Glomerular endothelial cell (primary cell): ENCODE measurements around the gene TMEM9B. TPM values are rescaled to one million over a fixed set of nuclear protein-coding genes. Genes with fewer than 3 reads are reported as not detected.

ENCODE experiments used
- DNase-seq: peaks from one replicate; pipeline ENCODE4 v3.0.0-alpha.2; 2011; ENCODE audit warnings: low read depth, low spot score; ENCODE audit errors: extremely low read depth
- total RNA-seq: library from RNA; depleted of rRNA; stranded (reverse); fragments of >200 nt; gene quantifications from 2 replicates; pipeline ENCODE4 v1.2.3, GENCODE V29; 2015

TMEM9B gene
- total RNA-seq, 1 donor from 2014 or later: 40.3 TPM

DNA sequence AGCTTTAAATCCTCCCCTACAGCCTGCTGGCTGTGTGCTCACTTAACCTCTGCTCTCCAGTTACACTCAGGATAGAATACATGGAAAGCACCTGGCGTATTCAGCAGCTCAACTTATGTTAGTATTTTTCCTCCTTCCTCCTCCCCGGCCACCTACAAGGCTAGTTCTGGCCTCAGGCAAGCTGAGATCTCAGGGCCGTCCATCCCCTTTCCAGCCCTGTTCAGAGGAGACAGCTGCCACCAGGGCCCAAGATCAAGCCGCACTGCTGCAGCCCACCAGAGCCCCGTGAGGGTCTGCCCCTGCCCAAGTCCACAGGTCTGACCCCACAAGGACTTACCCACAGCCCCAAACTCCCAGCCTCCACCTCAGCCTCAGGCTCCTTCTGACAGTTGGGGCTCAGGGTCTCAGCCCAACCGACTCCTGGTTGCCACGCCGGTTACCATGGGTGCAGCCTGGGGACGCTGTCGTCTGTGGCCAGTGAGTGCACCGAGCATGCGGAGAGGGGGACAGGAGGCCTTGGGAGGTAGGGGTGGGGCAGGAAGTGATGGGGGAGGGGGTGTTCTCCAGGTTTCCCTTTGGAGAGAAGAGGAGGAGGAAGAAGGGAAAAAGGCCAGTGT is 31.6 kb downstream of the TMEM9B start, which contains the start of gene C11orf16:
C11orf16 (minus strand) TSS at position 384 of the 617 bp plus-strand sequence. CDS start 639 bp downstream, outside the sequence.
- no peak for DNase-seq

DNA sequence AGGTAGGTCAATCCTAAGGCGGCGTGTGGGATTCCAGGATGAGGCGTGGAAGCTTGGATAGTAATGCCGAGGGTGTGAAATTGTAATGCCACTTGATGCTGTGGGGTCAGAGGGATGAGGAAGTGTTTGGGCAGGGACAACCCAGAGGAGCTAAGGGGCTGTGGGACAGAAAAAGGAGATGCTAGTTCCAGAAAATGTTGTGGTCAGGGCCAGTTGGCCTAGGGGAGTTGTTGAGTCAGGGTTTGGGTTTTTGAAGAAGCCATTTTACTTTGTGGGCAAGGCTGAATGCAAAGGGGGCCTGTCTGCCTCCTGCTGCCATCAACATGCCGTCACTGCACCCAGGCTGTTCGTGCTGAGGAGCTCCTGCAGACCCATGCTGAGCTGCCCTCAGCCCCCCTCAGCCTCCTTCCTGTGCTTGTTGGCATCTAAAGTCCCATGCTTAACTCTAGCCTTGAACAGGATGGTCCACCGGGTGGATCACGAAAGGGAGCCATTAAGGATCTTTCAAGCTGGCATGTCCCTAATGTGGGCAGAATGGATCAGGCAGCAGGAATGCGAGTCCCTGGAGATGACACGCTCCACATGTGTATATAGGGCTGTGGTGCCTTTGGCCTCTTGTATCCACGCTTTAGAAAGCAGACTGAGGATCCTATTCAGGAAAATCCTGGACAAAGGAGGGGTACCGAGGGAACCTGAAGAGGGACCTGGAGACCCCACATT is 33.6 kb downstream of the TMEM9B start:
- DNase-seq: no peak

DNA sequence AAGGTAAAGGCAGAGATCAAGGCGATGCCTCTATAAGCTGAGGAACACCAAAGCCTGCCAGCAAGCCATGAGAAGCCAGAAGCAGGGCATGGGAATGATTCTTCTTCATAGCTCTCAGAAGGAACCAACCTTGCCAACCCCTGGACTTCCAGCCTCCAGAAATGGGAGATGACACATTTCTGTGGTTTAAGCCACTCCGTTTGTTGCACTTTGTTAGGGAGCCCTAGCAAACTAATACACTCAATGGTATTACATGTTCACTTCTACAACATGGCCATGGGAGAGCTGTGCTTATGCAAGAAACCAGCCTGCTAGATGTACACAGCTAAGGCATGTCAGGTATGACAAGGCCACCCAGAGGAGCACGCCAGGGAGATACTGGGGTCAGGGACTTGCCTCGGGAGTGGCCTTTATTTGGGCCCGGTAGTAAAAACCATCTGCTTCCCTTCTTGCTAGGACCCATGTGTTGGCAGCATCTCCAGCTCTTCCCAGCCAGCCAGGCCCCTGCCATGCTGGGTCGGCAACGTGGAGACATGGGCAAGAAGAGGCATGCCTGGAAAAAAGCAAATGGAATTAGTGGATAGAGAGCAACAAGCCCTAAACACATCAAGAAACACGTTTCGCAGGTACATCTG is 35.1 kb downstream of the TMEM9B start:
- DNase-seq: no peak

DNA sequence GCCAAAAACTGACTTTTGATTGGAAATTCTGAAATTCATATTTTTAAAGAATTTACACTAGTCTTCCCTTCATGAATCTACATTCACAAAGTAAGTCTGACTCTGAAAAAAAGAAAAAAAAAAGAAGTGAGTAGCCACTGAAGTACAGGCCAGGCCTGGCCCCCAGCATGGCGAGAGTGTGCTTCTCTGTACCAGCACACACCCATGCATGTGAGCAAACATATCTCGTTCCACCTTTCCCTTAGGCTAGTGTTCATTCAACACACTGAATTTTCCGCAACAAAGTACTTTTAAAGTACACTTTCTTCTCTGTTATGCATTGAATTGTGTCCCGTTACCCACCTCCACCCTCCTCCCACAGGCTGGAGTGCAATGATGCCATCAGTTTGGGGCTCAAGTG is 36.0 kb downstream of the TMEM9B start:
- no peak for DNase-seq

DNA sequence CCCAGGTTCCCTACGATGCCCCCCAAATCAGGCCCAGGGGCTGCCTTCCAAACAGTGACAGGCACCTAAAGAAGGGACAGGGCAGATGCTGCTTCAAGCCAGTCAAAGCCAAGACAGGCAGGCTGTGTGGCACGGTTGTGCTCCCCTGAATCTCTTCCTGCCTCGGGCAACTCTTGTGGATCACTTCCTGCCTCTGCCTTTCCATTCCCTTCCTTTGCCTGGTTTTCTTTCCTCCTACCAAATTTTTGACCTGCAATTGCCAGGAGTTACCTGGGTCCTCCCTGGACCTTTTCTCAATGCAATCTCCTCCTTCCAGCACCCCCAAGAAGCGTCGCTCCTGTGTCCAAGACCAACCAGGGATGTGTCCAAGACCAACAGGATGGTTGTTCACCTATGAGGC is 37.0 kb downstream of the TMEM9B start:
- no peak for DNase-seq

DNA sequence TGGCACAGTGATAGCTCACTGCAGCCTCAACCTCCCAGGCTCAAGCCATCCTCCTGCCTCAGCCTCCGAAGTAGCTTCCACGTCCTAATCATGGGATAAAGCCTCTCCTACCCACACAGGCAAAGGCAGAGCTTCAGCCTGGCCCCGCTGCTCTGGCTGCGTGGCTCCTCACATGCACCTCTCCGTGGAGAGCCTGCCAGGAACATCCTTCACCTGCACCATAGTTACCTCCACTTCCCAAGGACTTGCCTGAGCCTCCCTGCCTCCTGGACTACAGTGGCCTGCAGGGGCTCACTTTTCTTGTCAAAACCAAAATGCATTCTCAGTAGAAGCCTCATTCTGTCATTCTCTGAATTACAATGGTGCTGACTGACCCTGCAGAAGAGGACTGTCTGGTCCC is 38.0 kb downstream of the TMEM9B start:
- DNase-seq: no peak

DNA sequence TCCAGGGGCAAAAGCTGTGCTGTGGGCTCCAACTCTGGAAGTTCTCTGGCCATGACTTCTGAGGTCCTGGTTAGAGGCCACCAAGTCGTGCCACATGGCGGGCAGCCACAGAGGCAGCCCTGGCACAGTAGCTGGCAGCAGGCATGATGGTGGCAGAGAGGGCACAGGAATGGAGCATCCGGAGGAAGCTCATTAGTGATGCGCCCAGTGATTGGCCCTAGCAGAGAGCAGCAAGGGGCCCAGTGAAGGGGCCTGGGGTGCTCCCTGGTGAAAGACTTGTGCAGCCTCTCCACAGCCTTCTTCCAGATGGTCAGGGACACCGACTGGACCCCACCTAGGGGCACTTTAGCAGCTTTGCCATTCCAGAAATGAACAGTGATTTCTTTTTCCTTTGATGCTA is 38.5 kb downstream of the TMEM9B start:
- DNase-seq: no peak

DNA sequence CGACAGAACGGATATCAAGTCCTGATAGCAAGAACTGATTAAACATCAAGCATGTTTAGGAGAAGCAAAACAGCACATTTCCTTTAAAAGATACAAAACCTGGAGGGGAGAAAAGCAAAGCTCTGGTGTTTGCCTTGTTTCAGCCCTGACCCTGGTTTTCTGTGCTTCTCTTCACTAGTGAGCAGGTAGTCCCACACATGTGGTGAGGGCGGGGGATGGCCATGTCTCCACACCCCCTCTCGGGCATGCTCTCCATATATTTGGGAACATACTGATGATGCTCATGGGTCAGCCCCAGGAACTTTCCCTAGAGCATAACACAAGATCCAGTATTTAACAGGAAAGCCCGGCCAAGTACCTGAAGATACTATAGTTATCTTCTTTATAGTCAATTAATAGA is 41.6 kb downstream of the TMEM9B start:
- DNase-seq: no peak

DNA sequence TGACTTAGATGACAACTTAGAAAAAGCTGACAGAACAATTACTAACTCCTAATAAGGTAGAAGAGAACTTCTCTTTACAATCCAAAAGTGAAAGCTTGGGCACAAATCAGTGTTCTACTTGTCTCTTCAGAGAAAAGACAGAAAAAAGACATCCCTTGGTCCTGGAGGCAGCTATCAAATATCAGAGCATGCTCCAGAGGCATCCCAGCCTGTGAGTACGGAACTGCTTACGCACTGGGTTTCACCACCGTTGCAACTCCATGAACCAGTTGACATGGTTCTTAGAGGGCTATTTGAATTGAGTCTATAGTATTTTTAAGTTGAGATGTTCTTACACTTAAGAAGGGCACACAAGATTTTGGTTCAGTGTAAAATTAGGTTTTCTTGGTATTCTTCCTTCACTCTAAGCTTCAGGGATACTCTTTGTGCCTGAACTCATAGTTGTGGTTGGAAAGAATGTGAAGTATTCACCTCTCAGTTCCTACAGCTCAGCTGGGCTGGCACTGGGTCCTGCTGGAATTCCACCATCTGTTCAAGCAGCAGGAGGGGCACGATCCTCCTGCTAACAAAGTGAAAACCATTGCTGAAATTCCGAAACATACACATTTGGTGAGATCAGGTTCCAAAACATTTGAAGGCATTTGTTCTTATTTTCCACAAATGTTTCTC is 47.0 kb downstream of the TMEM9B start:
- no peak for DNase-seq

DNA sequence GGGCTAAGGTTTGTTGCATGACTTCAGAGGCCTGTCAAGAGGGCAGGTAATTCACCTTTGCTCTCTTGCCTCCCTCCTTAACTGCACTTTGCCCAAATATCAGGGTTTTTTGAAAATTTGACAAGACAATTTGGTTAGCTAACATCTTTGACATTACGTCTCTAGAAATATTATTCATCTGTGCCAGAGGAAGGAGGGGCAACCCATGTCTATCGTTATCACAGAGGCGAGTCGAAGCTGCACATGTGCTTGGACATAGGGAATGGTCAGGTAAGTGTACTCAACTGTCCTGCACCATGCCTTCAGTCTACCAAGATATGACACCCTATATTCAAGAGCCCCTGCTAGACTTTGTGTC is 49.6 kb downstream of the TMEM9B start:
- DNase-seq: no peak

DNA sequence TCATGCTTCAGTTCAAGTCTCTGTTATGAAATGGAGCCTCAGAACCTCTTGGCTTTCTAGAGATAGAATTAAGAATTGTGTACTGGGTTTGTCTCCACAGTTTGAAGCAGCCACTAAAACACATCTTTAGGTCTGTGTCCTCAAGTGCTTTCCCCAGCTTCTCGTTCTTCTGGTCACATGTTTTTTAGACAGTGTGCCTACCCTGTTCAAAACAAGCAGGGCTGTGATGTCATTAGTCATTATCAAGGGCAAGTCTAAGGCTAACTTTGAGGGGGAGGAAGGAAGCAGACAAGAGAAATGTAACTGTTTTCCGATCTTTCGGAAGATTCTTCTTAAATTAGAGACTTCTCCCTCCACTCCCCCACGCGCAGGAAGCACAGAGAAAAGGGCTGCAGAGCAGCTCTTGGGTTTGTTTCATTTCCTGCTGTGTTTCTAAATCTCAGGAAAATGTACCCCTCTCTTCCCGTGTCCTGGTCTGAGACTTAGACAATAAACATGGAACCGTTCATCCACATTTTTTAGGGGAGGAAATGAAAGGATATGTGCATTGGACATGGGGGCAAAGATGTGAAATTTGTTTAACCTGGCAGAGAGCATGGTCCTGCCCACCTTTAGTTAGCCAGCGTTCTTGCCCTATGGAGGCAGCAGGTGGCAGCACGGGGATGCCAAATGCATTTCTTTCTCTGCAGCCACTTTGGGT is 50.1 kb downstream of the TMEM9B start:
- DNase-seq: no peak

DNA sequence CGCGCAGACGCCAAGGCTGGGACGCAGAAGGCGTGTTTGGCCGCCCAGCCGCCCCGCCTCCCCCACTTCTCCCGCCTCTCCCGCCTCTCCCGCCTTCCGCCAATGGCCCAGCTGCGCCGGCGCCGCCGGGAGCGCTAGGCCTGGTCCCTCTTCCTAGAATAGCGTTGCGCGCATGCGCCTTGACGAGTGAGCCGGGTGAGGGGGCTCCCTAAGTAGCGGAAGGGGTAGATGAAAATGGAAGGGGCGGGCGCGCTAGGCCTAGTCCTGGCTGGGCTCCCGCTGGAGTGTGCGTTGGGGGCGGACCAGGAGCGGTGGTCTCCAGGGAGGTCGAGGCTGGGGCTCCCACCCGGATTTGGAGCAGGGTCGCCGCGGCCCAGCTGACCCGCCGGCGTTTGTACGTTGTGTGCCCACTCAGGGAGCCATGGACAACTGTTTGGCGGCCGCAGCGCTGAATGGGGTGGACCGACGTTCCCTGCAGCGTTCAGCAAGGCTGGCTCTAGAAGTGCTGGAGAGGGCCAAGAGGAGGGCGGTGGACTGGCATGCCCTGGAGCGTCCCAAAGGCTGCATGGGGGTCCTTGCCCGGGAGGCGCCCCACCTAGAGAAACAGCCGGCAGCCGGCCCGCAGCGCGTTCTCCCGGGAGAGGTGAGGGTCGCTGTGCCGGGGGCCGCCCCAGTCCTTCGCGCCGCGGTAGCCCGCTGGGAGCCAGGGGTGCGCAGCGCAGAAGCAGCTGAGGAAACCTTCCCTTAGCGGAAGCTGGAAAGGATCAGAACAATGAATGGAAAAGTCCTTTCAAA is 53.0 kb downstream of the TMEM9B start, which contains the start of gene AKIP1:
AKIP1 (plus strand) TSS at position 161 of the 795 bp plus-strand sequence; CDS start at position 422, 261 bp downstream.
- DNase-seq: no peak

DNA sequence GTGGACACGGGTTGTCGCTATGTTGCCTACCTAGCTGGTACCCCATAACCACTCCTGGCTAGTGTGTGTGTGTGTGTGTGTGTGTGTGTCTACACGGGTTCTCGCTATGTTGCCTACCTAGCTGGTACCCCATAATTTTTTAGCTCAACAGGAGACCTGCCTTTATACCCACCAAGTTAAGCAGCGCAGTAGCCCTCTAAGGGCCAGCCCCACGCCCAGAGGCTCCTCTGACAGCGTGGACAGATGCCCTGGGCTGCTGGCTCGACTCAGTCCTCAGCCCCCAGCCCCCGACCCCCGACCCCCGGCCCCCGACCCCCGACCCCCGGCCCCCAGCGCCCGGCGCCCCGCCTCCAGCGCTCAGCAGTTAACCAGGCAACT is 53.6 kb downstream of the TMEM9B start:
- DNase-seq: no peak

DNA sequence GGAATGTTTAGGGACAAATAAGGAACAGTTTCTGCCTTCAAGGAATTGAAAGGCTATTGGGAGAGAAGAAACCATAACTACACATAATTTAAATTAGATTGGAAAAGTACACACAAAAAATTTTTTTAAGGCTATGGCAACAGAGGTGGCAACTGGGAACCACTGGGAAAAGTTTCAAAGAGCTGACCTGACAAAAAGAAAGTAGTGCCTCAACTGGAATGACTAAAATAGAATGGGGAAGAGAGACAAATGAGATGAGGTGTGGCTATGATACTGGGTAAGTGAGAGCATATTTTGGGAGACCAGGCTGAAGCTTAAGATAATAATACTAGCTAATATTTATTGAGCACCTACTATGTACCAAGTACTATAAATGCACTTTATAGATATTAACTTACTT is 56.1 kb downstream of the TMEM9B start:
- DNase-seq: no peak

DNA sequence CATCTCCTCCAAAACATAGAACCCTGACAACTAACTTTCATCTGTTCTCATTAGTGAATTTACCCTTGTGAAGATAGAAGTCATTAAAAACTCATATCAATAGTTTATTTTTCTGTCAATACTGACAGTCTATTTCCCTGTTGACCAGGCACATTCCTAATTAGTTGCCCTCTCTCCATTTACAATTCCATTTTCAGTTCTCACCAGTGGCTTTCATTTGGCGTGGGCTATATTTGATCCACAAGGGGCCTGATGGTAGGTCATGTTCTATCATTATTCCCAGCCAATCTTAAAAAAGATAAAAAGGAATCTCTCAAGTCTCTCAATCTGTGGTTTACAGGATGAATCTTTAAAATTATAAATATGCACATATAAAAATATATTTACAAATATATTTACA is 57.1 kb downstream of the TMEM9B start:
- no peak for DNase-seq

DNA sequence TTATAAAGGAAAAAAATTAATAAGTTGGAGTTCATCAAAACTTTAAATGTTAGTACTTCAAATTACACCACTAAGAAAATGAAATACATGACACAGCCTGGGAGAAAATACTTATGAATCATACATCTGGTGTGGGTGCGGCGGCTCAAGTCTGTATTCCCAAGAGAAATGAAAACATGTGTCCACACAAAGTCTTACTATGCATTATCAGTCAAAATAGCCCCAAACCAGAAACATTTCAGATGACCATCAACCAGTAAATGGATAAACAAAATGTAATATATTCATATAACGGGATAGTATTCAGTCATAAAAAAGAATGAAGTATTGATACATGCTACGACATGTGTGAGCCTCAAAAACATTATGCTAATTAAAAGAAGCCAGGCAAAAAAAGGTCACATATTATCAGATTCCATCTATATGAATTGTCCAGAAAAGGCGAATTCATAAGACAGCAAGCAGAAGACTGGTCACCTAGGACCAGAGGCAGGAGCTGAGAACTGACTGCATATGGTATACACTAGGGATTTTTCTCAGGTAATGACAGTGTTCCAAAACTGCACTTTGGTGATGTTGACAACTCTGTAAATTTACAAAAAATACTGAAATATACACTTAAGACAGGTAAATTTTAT is 58.6 kb downstream of the TMEM9B start:
- DNase-seq: no peak

DNA sequence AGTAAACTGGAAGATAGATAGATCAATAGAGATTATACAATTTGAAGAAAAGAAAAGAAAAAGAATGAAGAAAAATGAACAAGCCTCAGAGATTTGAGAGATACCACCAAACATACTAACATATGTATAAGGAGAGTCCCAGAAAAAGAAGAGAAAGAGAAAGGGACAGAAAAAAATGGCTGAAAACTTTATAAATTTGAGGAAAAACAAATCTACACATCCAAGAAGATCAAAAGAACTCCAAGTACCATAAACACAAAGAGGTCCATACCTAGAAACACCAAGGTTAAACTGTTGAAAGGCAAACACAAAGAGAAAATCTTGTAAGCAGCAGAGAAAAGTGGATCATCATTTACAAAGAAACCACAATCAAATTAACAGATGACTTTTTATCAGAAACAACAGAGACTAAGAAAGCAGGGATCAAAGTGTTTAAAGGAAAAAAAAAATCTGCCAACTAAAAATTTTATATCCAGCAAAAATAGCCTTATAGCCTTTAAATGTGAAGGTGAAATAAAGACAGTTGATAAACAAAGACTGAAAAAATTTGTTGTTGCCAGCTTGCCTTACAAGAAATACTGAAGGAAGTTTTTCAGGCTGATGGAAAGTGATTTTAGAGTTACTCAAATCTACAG is 65.0 kb downstream of the TMEM9B start:
- DNase-seq: no peak
